Neutrophil (primary cell): ENCODE data around the gene TRIM41.

Experiments used
- H3K27ac ChIP-seq: fragments of 200-600 bp; sonication (generic); 2 replicates; pipeline ENCODE4 v1.5.1; 2016; ENCODE audit warnings: mild to moderate bottlenecking, moderate library complexity
- H3K27me3 ChIP-seq: fragments of 200-600 bp; sonication (generic); 2 replicates; pipeline ENCODE4 v1.6.0; 2016; ENCODE audit warnings: mild to moderate bottlenecking
- H3K36me3 ChIP-seq: fragments of 200-600 bp; sonication (generic); 2 replicates; pipeline ENCODE4 v1.5.1; 2017
- H3K4me1 ChIP-seq, 2 experiments: fragments of 200-600 bp in 1 of 2; sonication (generic) in 1 of 2; 1 replicate in 1 of 2; 2 replicates in 1 of 2; pipeline versions ENCODE4 v1.5.1 to v1.6.1; 2013 to 2016; ENCODE audit warnings: low read depth in 1 of 2, low read length in 1 of 2, mild to moderate bottlenecking in 1 of 2, moderate library complexity in 1 of 2; ENCODE audit not compliant: control insufficient read depth in 1 of 2, insufficient read depth in 1 of 2
- H3K4me3 ChIP-seq, 2 experiments: fragments of 200-600 bp in 1 of 2; sonication (generic) in 1 of 2; 1 replicate in 1 of 2; 2 replicates in 1 of 2; pipeline ENCODE4 v1.5.1; 2013 to 2016; ENCODE audit warnings: low read depth in 1 of 2, low read length in 1 of 2, mild to moderate bottlenecking in 1 of 2, moderate library complexity in 1 of 2
- H3K9me3 ChIP-seq: fragments of 200-600 bp; sonication (generic); 2 replicates; pipeline ENCODE4 v1.5.1; 2016
- TF ChIP-seq, protein P1 (sequence below): fragments of 200-600 bp; sonication (generic); IDR thresholded peaks from 2 replicates; pipeline ENCODE4 v1.5.1; 2016; ENCODE audit warnings: antibody characterized with exemption

The TRIM41 gene

DNA sequence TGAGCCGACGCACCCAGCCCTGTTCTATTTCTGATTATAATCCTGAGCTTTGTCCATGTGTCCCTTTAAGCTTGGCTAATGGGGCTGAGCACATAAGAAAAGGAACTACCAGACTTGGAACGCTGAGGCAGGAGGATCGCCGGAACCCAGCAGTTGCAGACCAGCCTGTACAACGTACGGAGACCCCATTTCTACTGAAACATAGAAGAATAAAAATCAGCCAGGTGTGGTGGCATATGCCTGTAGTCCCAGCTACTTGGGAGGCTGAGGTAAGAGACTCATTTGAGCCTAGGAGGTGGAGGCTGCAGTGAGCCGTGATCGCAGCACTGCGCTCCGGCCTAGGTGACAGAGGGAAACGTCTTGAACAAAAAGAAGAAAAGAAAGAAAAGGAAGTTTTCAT, 40.4 kb upstream of the TRIM41 start:
- Histone ChIP-seq H3K4me3 (no peak overlapping the region), H3K27me3 (peaks cover 90% of the 10 kb centered on the region), H3K36me3 (no peaks in the 10 kb centered on the region), H3K9me3 (no peaks in the 10 kb centered on the region), H3K4me1 (peaks cover 14 to 15% of the 10 kb centered on the region in 2 experiments), H3K27ac (no peak overlapping the region)
- TF ChIP-seq, protein P1, sequence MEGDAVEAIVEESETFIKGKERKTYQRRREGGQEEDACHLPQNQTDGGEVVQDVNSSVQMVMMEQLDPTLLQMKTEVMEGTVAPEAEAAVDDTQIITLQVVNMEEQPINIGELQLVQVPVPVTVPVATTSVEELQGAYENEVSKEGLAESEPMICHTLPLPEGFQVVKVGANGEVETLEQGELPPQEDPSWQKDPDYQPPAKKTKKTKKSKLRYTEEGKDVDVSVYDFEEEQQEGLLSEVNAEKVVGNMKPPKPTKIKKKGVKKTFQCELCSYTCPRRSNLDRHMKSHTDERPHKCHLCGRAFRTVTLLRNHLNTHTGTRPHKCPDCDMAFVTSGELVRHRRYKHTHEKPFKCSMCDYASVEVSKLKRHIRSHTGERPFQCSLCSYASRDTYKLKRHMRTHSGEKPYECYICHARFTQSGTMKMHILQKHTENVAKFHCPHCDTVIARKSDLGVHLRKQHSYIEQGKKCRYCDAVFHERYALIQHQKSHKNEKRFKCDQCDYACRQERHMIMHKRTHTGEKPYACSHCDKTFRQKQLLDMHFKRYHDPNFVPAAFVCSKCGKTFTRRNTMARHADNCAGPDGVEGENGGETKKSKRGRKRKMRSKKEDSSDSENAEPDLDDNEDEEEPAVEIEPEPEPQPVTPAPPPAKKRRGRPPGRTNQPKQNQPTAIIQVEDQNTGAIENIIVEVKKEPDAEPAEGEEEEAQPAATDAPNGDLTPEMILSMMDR: no peak

DNA sequence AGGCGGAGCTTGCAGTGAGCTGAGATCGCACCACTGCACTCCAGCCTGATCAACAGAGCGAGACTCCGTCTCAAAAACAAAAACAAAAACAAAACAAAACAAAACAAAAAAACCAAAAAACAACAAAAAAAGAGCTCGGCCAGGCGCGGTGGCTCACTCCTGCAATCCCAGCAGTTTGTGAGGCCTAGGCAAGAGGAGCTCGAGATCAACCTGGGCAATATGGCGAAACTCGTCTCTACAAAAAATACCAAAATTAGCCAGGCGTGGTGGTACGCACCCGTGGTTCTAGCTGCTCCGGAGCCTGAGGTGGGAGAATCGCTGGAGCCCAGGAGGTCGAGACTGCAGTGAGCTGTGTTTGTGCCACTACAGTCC, 38.2 kb upstream of the TRIM41 start:
- Histone ChIP-seq H3K4me3 (no peak overlapping the region), H3K27ac (no peak overlapping the region), H3K9me3 (no peaks in the 10 kb centered on the region), H3K36me3 (no peaks in the 10 kb centered on the region), H3K4me1 (peaks cover 32% of the 10 kb centered on the region in 2 experiments), H3K27me3 (peaks cover 98% of the 10 kb centered on the region)
- TF ChIP-seq, protein P1: no peak

DNA sequence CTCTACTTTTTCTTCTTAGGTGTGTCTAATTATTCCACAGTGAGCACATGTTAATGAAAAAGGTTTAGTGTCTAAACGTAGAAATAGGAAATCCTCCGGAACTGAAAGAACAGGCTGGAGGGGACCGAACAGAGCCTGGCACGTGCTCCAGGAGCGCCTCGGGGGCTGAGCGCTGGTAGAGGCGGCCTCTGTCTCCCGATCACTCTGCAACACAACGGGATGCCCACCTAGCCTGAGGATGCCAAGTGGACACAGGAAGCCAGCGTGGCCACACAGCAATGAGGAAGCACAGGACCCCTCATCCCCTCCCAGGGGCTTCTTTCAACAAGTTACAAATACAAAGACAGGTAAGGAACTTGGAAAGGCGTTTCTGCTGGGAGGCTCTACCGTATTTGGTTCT, 37.5 kb upstream of the TRIM41 start:
- H3K27me3 ChIP-seq: peaks cover 98% of the 10 kb centered on the region
- H3K4me3 ChIP-seq: no peak overlapping the region
- H3K27ac ChIP-seq: no peak overlapping the region
- H3K36me3 ChIP-seq: no peaks in the 10 kb centered on the region
- no peaks in the 10 kb centered on the region for H3K9me3 ChIP-seq
- H3K4me1 ChIP-seq: peaks cover 39 to 40% of the 10 kb centered on the region in 2 experiments
- TF ChIP-seq, protein P1: no peak

DNA sequence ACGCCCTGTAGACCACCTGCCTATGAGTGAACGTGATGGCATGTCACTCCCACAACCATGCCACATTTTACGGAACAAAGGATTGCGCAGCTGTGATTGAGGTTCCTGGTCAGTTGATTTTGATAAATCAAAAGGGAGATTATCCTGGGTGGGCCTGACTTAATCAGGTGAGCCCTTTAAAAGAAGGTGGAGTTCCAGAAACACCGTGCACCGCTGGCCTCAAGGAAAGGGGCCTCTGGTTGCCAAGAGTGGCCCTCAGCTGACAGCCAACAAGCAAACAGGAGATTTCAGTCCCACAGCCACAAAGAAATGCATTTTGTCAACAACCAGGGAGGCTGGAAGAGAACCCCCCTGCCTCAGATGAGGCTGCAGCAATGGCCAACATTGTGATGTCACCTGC, 37.1 kb upstream of the TRIM41 start:
- no peak overlapping the region for H3K4me3 ChIP-seq
- no peak overlapping the region for H3K27ac ChIP-seq
- TF ChIP-seq, protein P1: no peak
- H3K9me3 ChIP-seq: no peaks in the 10 kb centered on the region
- no peaks in the 10 kb centered on the region for H3K36me3 ChIP-seq
- H3K4me1 ChIP-seq: peaks cover 44% of the 10 kb centered on the region in 2 experiments
- peaks cover 98% of the 10 kb centered on the region for H3K27me3 ChIP-seq

DNA sequence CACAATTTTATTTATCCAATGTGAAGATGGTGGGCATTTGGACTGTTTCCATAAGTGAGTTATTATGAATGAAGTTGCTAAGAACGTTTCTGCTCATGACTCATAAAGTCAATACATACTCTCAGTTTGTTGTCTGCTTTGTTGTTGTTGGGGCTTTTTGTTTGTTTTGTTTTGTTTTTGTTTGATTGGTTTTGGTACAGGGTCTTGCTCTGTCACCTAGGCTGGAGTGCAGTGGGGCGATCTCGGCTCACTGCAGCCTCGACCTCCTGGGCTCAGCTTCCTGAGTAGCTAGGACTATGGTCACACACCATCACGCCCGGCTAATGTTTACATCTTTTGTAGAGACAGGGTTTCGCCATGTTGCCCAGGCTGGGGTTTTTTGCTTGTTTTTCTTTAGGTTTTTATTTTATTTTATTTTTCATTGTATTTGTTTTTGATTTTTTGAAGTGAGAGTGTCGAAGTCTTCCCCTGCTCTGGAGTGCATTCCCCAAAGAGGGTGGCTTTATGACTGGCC, 36.0 kb upstream of the TRIM41 start:
- Histone ChIP-seq H3K27ac (no peak overlapping the region), H3K27me3 (peaks cover 89% of the 10 kb centered on the region), H3K36me3 (no peaks in the 10 kb centered on the region), H3K4me3 (no peak overlapping the region), H3K4me1 (peaks cover 48 to 50% of the 10 kb centered on the region in 2 experiments), H3K9me3 (no peaks in the 10 kb centered on the region)
- TF ChIP-seq, protein P1: no peak
